ENCODE results near the gene GNG5.

The GNG5 gene

GRCh38 chr1:84505493-84506001, 834 bp downstream of the GNG5 start:
- CTCF ChIA-PET, result interaction anchor here (0.7 to 1.8 kb wide), 4 partner anchors 24 to 115 kb away, joined by 4 to 6 read pairs (median 5); no protein-coding TSS in a partner anchor
- Mint-ChIP-seq H3K27me3 (peaks cover 4% of the 10 kb centered on the region), H3K36me3 (peaks cover 32% of the 10 kb centered on the region), H3K4me1 (peaks cover 53% of the 10 kb centered on the region), H3K27ac (peak overlapping the region; percentile 99), H3K4me3 (peak overlapping the region; percentile 100), H3K9me3 (peaks cover 9% of the 10 kb centered on the region)
- no peak for DNase-seq

- peaks cover 6% of the 10 kb centered on the region for H3K9me3 Mint-ChIP-seq
- H3K36me3 Mint-ChIP-seq, result peaks cover 32% of the 10 kb centered on the region
- peaks cover 4% of the 10 kb centered on the region for H3K27me3 Mint-ChIP-seq
- peak overlapping the region; percentile 94 for H3K27ac Mint-ChIP-seq
- DNase-seq, result peak; percentile 21
- peak overlapping the region; percentile 100 for H3K4me3 Mint-ChIP-seq
- H3K4me1 Mint-ChIP-seq, result peaks cover 55% of the 10 kb centered on the region
- CTCF ChIA-PET, result interaction anchor here (1.4 to 2.5 kb wide), 4 partner anchors 23 to 249 kb away, joined by 5 to 8 read pairs (median 6); no protein-coding TSS in a partner anchor
These were observed 1.5 kb downstream of the GNG5 start for GRCh38 chr1:84504580-84505492.

- peaks cover 53% of the 10 kb centered on the region for H3K4me1 Mint-ChIP-seq
These were observed 3.5 kb downstream of the GNG5 start for GRCh38 chr1:84502927-84503326.

GRCh38 chr1:84497631-84498275, 8.6 kb downstream of the GNG5 start:
- Mint-ChIP-seq H3K27ac (no peak overlapping the region), H3K27me3 (no peaks in the 10 kb centered on the region), H3K4me3 (no peak overlapping the region), H3K4me1 (peaks cover 24% of the 10 kb centered on the region), H3K36me3 (peaks cover 51% of the 10 kb centered on the region), H3K9me3 (no peaks in the 10 kb centered on the region)
- no peak for DNase-seq
- CTCF ChIA-PET, result no interaction called here

More at GRCh38 chr1:84502927-84503326, 3.5 kb downstream of the GNG5 start:
- peaks cover 4% of the 10 kb centered on the region for H3K27me3 Mint-ChIP-seq
- no peak overlapping the region for H3K27ac Mint-ChIP-seq
- CTCF ChIA-PET, result interaction anchor here (0.6 to 2.5 kb wide), 4 partner anchors 40 to 117 kb away, joined by 3 to 8 read pairs (median 3); no protein-coding TSS in a partner anchor
- no peaks in the 10 kb centered on the region for H3K9me3 Mint-ChIP-seq
- H3K36me3 Mint-ChIP-seq, result peaks cover 25% of the 10 kb centered on the region
- no peak for DNase-seq
- H3K4me3 Mint-ChIP-seq, result no peak overlapping the region

GRCh38 chr1:84496498-84496897, 9.9 kb downstream of the GNG5 start:
- no peak for DNase-seq
- CTCF ChIA-PET, result no interaction called here
- Mint-ChIP-seq H3K36me3 (peaks cover 54% of the 10 kb centered on the region), H3K27ac (no peak overlapping the region), H3K9me3 (no peaks in the 10 kb centered on the region), H3K4me1 (peaks cover 18% of the 10 kb centered on the region), H3K4me3 (no peak overlapping the region), H3K27me3 (no peaks in the 10 kb centered on the region)

GRCh38 chr1:84493747-84494146, 12.6 kb downstream of the GNG5 start:
- H3K4me3 Mint-ChIP-seq, result no peak overlapping the region
- peaks cover 64% of the 10 kb centered on the region for H3K36me3 Mint-ChIP-seq
- H3K27ac Mint-ChIP-seq, result no peak overlapping the region
- CTCF ChIA-PET, result no interaction called here
- peaks cover 9% of the 10 kb centered on the region for H3K4me1 Mint-ChIP-seq
- no peaks in the 10 kb centered on the region for H3K9me3 Mint-ChIP-seq
- DNase-seq, result no peak
- H3K27me3 Mint-ChIP-seq, result no peaks in the 10 kb centered on the region

GRCh38 chr1:84492726-84493125, 13.7 kb downstream of the GNG5 start:
- peaks cover 55% of the 10 kb centered on the region for H3K36me3 Mint-ChIP-seq
- no peaks in the 10 kb centered on the region for H3K27me3 Mint-ChIP-seq
- no peak overlapping the region for H3K27ac Mint-ChIP-seq
- CTCF ChIA-PET, result no interaction called here
- H3K4me3 Mint-ChIP-seq, result no peak overlapping the region
- peaks cover 3% of the 10 kb centered on the region for H3K4me1 Mint-ChIP-seq
- no peaks in the 10 kb centered on the region for H3K9me3 Mint-ChIP-seq
- no peak for DNase-seq

GRCh38 chr1:84489766-84490165, 16.6 kb downstream of the GNG5 start:
- DNase-seq, result no peak
- Mint-ChIP-seq H3K4me3 (no peak overlapping the region), H3K36me3 (peaks cover 49% of the 10 kb centered on the region), H3K27ac (no peak overlapping the region), H3K27me3 (no peaks in the 10 kb centered on the region), H3K4me1 (peaks cover 10% of the 10 kb centered on the region), H3K9me3 (no peaks in the 10 kb centered on the region)
- CTCF ChIA-PET, result no interaction called here

- no peak for DNase-seq
- Mint-ChIP-seq H3K9me3 (no peaks in the 10 kb centered on the region), H3K4me1 (peaks cover 12% of the 10 kb centered on the region), H3K27me3 (no peaks in the 10 kb centered on the region), H3K36me3 (peaks cover 50% of the 10 kb centered on the region), H3K27ac (no peak overlapping the region), H3K4me3 (no peak overlapping the region)
- CTCF ChIA-PET, result no interaction called here
These were observed 18.3 kb downstream of the GNG5 start for GRCh38 chr1:84488107-84488506.

- peaks cover 40% of the 10 kb centered on the region for H3K4me1 Mint-ChIP-seq
- DNase-seq, result no peak
- H3K9me3 Mint-ChIP-seq, result peaks cover 14% of the 10 kb centered on the region
- peaks cover 53% of the 10 kb centered on the region for H3K36me3 Mint-ChIP-seq
- CTCF ChIA-PET, result interaction anchor here (1.1 to 2.0 kb wide), 3 partner anchors 24 to 139 kb away, joined by 3 to 6 read pairs (median 5); no protein-coding TSS in a partner anchor
- H3K4me3 Mint-ChIP-seq, result peak overlapping the region; percentile 0
- H3K27me3 Mint-ChIP-seq, result peaks cover 14% of the 10 kb centered on the region
- H3K27ac Mint-ChIP-seq, result no peak overlapping the region
These were observed 25.1 kb downstream of the GNG5 start for GRCh38 chr1:84481317-84481716.

- Mint-ChIP-seq H3K36me3 (peaks cover 48% of the 10 kb centered on the region), H3K9me3 (peaks cover 14% of the 10 kb centered on the region), H3K4me3 (peak overlapping the region; percentile 16), H3K27me3 (peaks cover 14% of the 10 kb centered on the region), H3K4me1 (peaks cover 35% of the 10 kb centered on the region), H3K27ac (no peak overlapping the region)
- no peak for DNase-seq
- CTCF ChIA-PET, result interaction anchor here (0.8 to 2.0 kb wide), 7 partner anchors 38 to 455 kb away, joined by 3 to 8 read pairs (median 3); no protein-coding TSS in a partner anchor
These were observed 25.7 kb downstream of the GNG5 start for GRCh38 chr1:84480650-84481049.

- no peak for DNase-seq
- peak overlapping the region; percentile 98 for H3K27ac Mint-ChIP-seq
- CTCF ChIA-PET, result interaction anchor here (0.8 to 2.0 kb wide), 6 partner anchors 37 to 455 kb away, joined by 3 to 8 read pairs (median 4); no protein-coding TSS in a partner anchor
These were observed 26.4 kb downstream of the GNG5 start for GRCh38 chr1:84479998-84480397.

GRCh38 chr1:84478876-84479868, 27.2 kb downstream of the GNG5 start, which contains the start of gene RPF1:
Gene RPF1 (plus strand): TSS chr1:84479266. CDS start chr1:84479282, 16 bp downstream.
- peaks cover 35% of the 10 kb centered on the region for H3K4me1 Mint-ChIP-seq
- CTCF ChIA-PET, result interaction anchor here (0.6 to 2.0 kb wide), 5 partner anchors 37 to 692 kb away, joined by 3 to 8 read pairs (median 4); no protein-coding TSS in a partner anchor
- peaks cover 39% of the 10 kb centered on the region for H3K36me3 Mint-ChIP-seq
- peaks cover 14% of the 10 kb centered on the region for H3K9me3 Mint-ChIP-seq
- peak within 1 kb of the TSS; percentile 98 for H3K27ac Mint-ChIP-seq
- H3K4me3 Mint-ChIP-seq, result peak within 1 kb of the TSS; percentile 93
- peaks cover 18% of the 10 kb centered on the region for H3K27me3 Mint-ChIP-seq
- peak; percentile 87 for DNase-seq

More at GRCh38 chr1:84479998-84480397, 26.4 kb downstream of the GNG5 start:
- Mint-ChIP-seq H3K36me3 (peaks cover 44% of the 10 kb centered on the region), H3K4me3 (peak overlapping the region; percentile 93), H3K4me1 (peaks cover 35% of the 10 kb centered on the region), H3K9me3 (peaks cover 14% of the 10 kb centered on the region), H3K27me3 (peaks cover 14% of the 10 kb centered on the region)
